Endothelial cell (in vitro differentiated cells): ENCODE measurements around the gene TIGD1. TPM values are rescaled to one million over a fixed set of nuclear protein-coding genes. Genes with fewer than 3 reads are reported as not detected.

Source experiments
- DNase-seq: peaks from one replicate; pipeline ENCODE4 v3.0.0; 2021; ENCODE audit warnings: low spot score
- H3K27ac Mint-ChIP-seq: one replicate; pipeline ENCODE4 v1.8.0; 2021; ENCODE audit warnings: mixed read lengths, inconsistent platforms; ENCODE audit not compliant: unreplicated experiment
- H3K27me3 Mint-ChIP-seq: one replicate; pipeline ENCODE4 v1.8.0; 2021; ENCODE audit warnings: mild to moderate bottlenecking, moderate library complexity, mixed read lengths, inconsistent platforms; ENCODE audit not compliant: unreplicated experiment
- H3K36me3 Mint-ChIP-seq: one replicate; pipeline ENCODE4 v1.8.0; 2021; ENCODE audit warnings: mild to moderate bottlenecking, low read depth, mixed read lengths, inconsistent platforms; ENCODE audit not compliant: unreplicated experiment
- H3K4me1 Mint-ChIP-seq: one replicate; pipeline ENCODE4 v1.8.0; 2021; ENCODE audit warnings: mild to moderate bottlenecking, mixed read lengths, inconsistent platforms; ENCODE audit not compliant: unreplicated experiment
- H3K4me3 Mint-ChIP-seq: one replicate; pipeline ENCODE4 v1.8.0; 2021; ENCODE audit warnings: mild to moderate bottlenecking, mixed read lengths, inconsistent platforms; ENCODE audit not compliant: unreplicated experiment
- H3K9me3 Mint-ChIP-seq: one replicate; pipeline ENCODE4 v1.8.0; 2021; ENCODE audit warnings: mixed read lengths, inconsistent platforms; ENCODE audit not compliant: unreplicated experiment
- long read RNA-seq: library from polyadenylated mRNA; unstranded; transcript quantifications from one replicate; pipeline ENCODE4 v2.0.0, GENCODE V29; 2020; ENCODE audit not compliant: unreplicated experiment
- total RNA-seq: library from RNA; stranded (reverse); fragmentation: NEBNext Ultra II Directional; extraction: Animal tissue kit (Norgen Biotek cat#: 25700); gene quantifications from one replicate; pipeline ENCODE4 v1.2.1, GENCODE V29; 2021; ENCODE audit not compliant: unreplicated experiment
- TF ChIP-seq, protein P1 (sequence below): fragments of 200-600 bp; sonication (generic); IDR thresholded peaks from one replicate; pipeline ENCODE4 v1.5.0; 2021; ENCODE audit warnings: antibody characterized with exemption; ENCODE audit not compliant: unreplicated experiment

Gene TIGD1
- 3.7 TPM for total RNA-seq
- long read RNA-seq, result 0 reads

DNA sequence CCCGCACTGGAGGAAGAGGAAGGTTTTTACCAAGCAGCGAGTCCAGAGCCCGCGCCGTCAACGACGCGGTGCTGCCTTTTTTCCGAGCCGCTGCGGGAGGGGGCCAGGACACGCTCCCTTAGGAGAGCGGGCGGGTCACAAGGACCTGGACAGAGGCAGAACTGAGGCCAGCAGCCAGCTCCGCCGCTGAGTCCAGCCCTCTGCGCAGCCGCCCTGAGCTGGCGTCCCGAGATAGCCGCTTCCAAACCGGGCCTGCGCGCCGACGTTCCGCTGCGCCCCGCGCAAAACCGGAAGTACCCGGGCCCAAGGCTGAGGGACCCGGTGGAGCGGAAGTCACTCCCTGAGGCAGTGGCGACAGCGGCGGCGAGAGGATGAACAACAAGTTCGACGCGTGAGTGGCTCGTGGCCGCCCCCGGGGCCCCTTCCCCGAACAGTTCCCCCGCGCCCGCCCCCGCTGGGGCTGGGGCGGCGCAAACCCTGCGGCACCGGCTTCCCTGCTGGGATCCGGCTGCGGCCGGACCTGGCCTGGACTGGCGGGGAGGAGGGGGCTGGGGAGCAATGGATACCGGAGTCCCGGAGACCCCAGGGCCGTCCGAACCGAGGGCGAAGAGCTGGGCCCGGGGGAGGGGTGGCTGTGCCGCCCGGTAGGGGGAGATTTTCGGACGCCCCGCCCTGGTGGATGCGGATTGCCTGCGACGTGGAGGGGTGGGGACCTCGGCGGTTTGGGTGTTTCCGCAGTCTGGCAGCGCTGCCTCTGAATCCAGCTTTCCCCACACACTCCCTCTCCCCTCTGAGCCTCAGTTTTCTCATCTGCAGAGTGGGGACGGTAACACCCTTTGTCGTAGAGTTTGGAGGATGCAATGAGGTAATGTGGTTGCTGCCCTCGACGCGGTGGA is at the start of gene TIGD1, which contains the start of gene EIF4E2:
Gene TIGD1, minus strand, starts transcription at position 204 of the 896 bp plus-strand sequence. CDS start 675 bp downstream, outside the sequence.
Gene EIF4E2, plus strand, starts transcription at position 336 of the 896 bp plus-strand sequence. Its CDS starts 36 bp downstream, at position 372.
- peaks cover 36% of the 10 kb centered on the region for H3K36me3 Mint-ChIP-seq
- H3K27ac Mint-ChIP-seq, result peak within 1 kb of the TSS; percentile 98
- DNase-seq, result peak; percentile 92
- peaks cover 22% of the 10 kb centered on the region for H3K4me1 Mint-ChIP-seq
- H3K4me3 Mint-ChIP-seq, result peak within 1 kb of the TSS; percentile 99
- H3K9me3 Mint-ChIP-seq, result no peaks in the 10 kb centered on the region
- H3K27me3 Mint-ChIP-seq, result peaks cover 8% of the 10 kb centered on the region
- TF ChIP-seq, protein P1, sequence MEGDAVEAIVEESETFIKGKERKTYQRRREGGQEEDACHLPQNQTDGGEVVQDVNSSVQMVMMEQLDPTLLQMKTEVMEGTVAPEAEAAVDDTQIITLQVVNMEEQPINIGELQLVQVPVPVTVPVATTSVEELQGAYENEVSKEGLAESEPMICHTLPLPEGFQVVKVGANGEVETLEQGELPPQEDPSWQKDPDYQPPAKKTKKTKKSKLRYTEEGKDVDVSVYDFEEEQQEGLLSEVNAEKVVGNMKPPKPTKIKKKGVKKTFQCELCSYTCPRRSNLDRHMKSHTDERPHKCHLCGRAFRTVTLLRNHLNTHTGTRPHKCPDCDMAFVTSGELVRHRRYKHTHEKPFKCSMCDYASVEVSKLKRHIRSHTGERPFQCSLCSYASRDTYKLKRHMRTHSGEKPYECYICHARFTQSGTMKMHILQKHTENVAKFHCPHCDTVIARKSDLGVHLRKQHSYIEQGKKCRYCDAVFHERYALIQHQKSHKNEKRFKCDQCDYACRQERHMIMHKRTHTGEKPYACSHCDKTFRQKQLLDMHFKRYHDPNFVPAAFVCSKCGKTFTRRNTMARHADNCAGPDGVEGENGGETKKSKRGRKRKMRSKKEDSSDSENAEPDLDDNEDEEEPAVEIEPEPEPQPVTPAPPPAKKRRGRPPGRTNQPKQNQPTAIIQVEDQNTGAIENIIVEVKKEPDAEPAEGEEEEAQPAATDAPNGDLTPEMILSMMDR, result peak; percentile 53

DNA sequence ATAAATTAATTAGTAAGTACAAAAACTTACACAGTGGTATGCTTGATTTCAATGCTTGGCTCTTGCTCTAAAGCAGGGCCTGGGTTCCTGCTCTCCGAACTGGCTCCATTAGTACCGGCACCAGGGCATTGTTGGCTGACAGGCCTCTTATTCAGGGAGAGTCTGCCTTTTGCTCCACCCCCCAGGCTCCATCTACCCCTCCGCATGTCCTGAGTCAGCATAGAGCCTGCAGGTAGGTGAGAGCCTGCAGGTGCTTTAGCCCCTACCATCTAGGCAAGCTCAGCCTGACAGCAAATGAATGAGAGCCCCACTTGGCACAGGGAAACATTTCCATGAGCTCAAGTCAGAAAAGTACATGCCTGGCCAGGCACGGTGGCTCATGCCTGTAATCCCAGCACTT is 47.9 kb upstream of the TIGD1 start:
- no peak for DNase-seq
- no peak overlapping the region for H3K4me3 Mint-ChIP-seq
- H3K36me3 Mint-ChIP-seq, result no peaks in the 10 kb centered on the region
- no peaks in the 10 kb centered on the region for H3K9me3 Mint-ChIP-seq
- no peaks in the 10 kb centered on the region for H3K4me1 Mint-ChIP-seq
- TF ChIP-seq, protein P1, result no peak
- H3K27ac Mint-ChIP-seq, result no peak overlapping the region
- H3K27me3 Mint-ChIP-seq, result peaks cover 1% of the 10 kb centered on the region

DNA sequence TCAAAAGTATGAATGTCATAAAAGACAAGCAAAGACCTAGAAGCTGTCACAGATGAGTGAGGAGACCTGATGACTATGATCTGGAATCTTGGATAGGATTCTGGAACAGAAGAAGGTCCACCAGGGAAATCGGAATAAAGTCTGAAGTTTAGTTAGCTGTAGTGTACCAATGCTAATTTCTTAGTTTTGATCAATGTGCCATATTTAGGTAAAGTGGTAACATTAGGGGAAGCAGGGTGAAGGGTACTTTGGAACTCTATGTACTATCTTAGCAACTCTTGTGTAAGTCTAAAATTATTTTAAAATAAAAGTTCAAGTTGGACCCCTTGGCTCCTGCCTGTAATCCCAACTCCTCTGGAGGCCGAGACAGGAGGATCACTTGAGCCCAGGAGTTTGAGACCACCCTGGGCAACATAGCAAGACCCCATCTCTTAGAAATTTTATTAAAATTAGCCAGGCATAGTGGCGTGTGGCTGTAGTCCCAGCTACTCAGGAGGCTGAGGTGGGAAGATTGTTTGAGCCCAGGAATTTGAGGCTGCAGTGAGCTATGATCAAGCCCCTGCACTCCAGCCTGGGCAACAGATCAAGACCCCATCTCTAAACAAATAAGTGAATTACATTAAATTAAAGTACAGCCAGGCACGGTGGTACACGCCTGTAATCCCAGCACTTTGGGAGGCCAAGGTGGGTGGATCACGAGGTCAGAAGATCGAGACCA is 47.2 kb upstream of the TIGD1 start:
- Mint-ChIP-seq H3K9me3 (no peaks in the 10 kb centered on the region), H3K27me3 (no peaks in the 10 kb centered on the region), H3K4me1 (no peaks in the 10 kb centered on the region), H3K4me3 (no peak overlapping the region), H3K36me3 (no peaks in the 10 kb centered on the region), H3K27ac (no peak overlapping the region)
- no peak for DNase-seq
- TF ChIP-seq, protein P1, result no peak

DNA sequence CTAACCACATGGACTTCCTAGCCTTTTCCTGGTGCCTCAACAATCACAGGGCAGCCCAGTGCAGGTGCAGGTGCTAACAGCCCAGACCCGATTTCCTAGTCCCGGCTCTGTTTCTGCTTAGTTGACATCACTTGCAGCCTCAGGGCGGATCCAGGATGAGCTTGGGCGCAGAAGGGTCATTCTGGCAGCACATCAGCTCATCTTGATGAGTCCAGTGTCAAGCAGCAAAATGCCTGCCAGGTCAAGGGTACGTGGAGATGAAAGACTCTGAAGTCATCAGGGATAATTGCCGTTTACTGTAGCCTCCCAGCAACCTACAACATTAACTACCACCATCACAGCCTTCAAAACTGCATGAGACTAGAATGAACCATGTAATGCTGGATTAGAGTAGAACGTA is 43.6 kb upstream of the TIGD1 start:
- DNase-seq, result no peak
- H3K4me1 Mint-ChIP-seq, result no peaks in the 10 kb centered on the region
- peaks cover under 1% of the 10 kb centered on the region for H3K36me3 Mint-ChIP-seq

More for the DNA sequence above, 43.6 kb upstream of the TIGD1 start:
- H3K9me3 Mint-ChIP-seq, result no peaks in the 10 kb centered on the region
- no peak overlapping the region for H3K4me3 Mint-ChIP-seq
- TF ChIP-seq, protein P1, result no peak
- no peaks in the 10 kb centered on the region for H3K27me3 Mint-ChIP-seq
- H3K27ac Mint-ChIP-seq, result no peak overlapping the region
